ENCODE data around the gene BATF3. TPM values are rescaled to one million over a fixed set of nuclear protein-coding genes. Genes with fewer than 3 reads are reported as not detected.

Gene BATF3
- total RNA-seq, 2 experiments from 2014 or later: 31.3 to 32.6 TPM

DNA sequence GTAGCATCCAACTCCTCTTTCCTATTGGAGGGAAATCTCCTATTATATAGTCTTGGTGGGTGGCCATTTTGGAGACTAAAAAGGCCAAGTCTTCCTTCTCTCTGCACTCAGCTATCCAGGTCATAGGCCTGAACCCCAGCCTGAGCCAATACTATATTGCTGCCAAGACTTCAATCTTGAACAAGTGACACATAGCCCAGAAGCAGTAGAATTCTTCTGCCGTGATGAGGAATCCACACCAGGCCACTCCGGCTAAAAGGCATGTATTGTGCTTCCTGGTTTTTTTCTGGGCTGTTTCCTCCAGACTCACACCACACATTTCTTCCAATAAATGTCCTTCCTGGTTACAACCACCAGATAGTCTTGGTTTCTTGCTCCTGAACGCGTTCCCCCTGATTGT is 48.1 kb downstream of the BATF3 start:
- H3K36me3 Mint-ChIP-seq (ENCODE audit: low read depth): no peaks in the 10 kb centered on the region
- no peak overlapping the region for H3K27ac Mint-ChIP-seq
- no peaks in the 10 kb centered on the region for H3K9me3 Mint-ChIP-seq (ENCODE audit: insufficient read depth)
- H3K27me3 Mint-ChIP-seq (ENCODE audit: low read depth): peaks cover 18% of the 10 kb centered on the region
- ChIA-PET CTCF (interaction anchor here (0.7 to 1.1 kb wide), 2 partner anchors 13 to 196 kb away, joined by 3 to 7 read pairs; no protein-coding TSS in a partner anchor), POLR2A (no interaction called here)
- H3K4me1 Mint-ChIP-seq (ENCODE audit: low read depth): peaks cover under 1% of the 10 kb centered on the region
- no peak for DNase-seq
- no peak overlapping the region for H3K4me3 Mint-ChIP-seq
- no peak for ATAC-seq

GRCh38 chr1:212650228-212650627 is 49.4 kb downstream of the BATF3 start:
- H3K27ac Mint-ChIP-seq: no peak overlapping the region
- no peak overlapping the region for H3K4me3 Mint-ChIP-seq
- DNase-seq (no peak), ATAC-seq (no peak)
- peaks cover 21% of the 10 kb centered on the region for H3K27me3 Mint-ChIP-seq (ENCODE audit: low read depth)
- H3K36me3 Mint-ChIP-seq (ENCODE audit: low read depth): no peaks in the 10 kb centered on the region
- no peaks in the 10 kb centered on the region for H3K9me3 Mint-ChIP-seq (ENCODE audit: insufficient read depth)
- CTCF ChIA-PET: interaction anchor here (1.0 to 1.1 kb wide), 2 partner anchors 15 to 131 kb away, joined by 5 to 7 read pairs; no protein-coding TSS in a partner anchor
- POLR2A ChIA-PET: interaction anchor here (0.7 kb wide), 1 partner anchor 125 kb away, joined by 4 read pairs; no protein-coding TSS in a partner anchor
- no peaks in the 10 kb centered on the region for H3K4me1 Mint-ChIP-seq (ENCODE audit: low read depth)

DNA sequence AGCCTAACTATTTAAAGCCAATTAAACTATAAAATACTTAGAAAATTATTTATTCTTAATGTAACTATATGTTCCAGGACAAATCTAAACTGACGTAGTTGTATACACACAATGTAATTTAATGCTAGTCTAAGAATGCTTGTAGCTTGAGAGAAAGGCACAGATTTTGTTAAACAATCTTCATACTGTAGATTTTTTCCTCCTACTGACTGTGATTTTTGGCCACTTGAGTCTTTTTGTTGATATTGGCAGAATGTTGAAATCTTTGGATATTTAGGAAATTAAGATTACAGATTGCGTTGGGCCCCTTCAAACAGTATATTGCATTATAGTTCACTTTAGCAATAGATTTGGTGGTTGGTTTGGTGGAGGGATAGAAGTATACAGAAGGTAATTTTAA is 50.6 kb downstream of the BATF3 start:
- ChIA-PET CTCF (interaction anchor here (1.5 kb wide), 1 partner anchor 16 kb away, joined by 3 read pairs; no protein-coding TSS in a partner anchor), POLR2A (no interaction called here)
- Mint-ChIP-seq H3K9me3 (ENCODE audit: insufficient read depth) (no peaks in the 10 kb centered on the region), H3K27ac (no peak overlapping the region), H3K36me3 (ENCODE audit: low read depth) (no peaks in the 10 kb centered on the region), H3K4me3 (no peak overlapping the region), H3K4me1 (ENCODE audit: low read depth) (no peaks in the 10 kb centered on the region), H3K27me3 (ENCODE audit: low read depth) (peaks cover 16% of the 10 kb centered on the region)
- ATAC-seq: no peak
- DNase-seq: no peak

- CTCF ChIA-PET: interaction anchor here (1.5 kb wide), 1 partner anchor 17 kb away, joined by 3 read pairs; no protein-coding TSS in a partner anchor
- no peak overlapping the region for H3K4me3 Mint-ChIP-seq
- peaks cover 13% of the 10 kb centered on the region for H3K27me3 Mint-ChIP-seq (ENCODE audit: low read depth)
- H3K36me3 Mint-ChIP-seq (ENCODE audit: low read depth): no peaks in the 10 kb centered on the region
- H3K27ac Mint-ChIP-seq: no peak overlapping the region
- ATAC-seq (no peak), DNase-seq (no peak)
- no peaks in the 10 kb centered on the region for H3K9me3 Mint-ChIP-seq (ENCODE audit: insufficient read depth)
- H3K4me1 Mint-ChIP-seq (ENCODE audit: low read depth): no peaks in the 10 kb centered on the region
- POLR2A ChIA-PET: no interaction called here
Observed at GRCh38 chr1:212648431-212648830, 51.2 kb downstream of the BATF3 start.

GRCh38 chr1:212647004-212647403 is 52.6 kb downstream of the BATF3 start:
- Mint-ChIP-seq H3K4me1 (ENCODE audit: low read depth) (no peaks in the 10 kb centered on the region), H3K9me3 (ENCODE audit: insufficient read depth) (no peaks in the 10 kb centered on the region), H3K4me3 (no peak overlapping the region), H3K36me3 (ENCODE audit: low read depth) (no peaks in the 10 kb centered on the region), H3K27me3 (ENCODE audit: low read depth) (peaks cover 13% of the 10 kb centered on the region), H3K27ac (no peak overlapping the region)
- POLR2A ChIA-PET: no interaction called here
- CTCF ChIA-PET: no interaction called here
- no peak for ATAC-seq
- DNase-seq: no peak

DNA sequence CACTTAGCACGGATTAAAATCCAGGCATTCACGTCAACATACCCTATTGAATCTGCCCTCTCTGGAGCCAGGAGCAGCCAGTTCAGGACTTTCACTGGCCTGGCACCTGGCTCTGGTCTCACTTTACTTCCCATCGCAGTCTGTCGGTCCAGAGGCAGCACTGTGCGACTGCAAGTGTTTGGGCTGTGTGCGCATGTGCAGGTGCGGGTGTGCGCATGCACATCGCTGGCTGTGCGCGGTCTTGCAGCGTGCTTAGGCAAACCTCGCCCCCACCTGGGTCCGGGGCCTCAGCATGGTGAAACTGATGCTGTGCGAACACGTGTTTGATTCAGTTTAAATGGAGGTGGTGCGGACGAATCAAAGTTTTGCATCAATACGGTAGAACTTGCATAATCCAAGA is 53.1 kb downstream of the BATF3 start:
- H3K4me3 Mint-ChIP-seq: no peak overlapping the region
- H3K9me3 Mint-ChIP-seq (ENCODE audit: insufficient read depth): no peaks in the 10 kb centered on the region
- H3K4me1 Mint-ChIP-seq (ENCODE audit: low read depth): no peaks in the 10 kb centered on the region
- H3K27ac Mint-ChIP-seq: no peak overlapping the region
- no peaks in the 10 kb centered on the region for H3K36me3 Mint-ChIP-seq (ENCODE audit: low read depth)
- ChIA-PET CTCF (no interaction called here), POLR2A (no interaction called here)
- no peak for DNase-seq
- peaks cover 13% of the 10 kb centered on the region for H3K27me3 Mint-ChIP-seq (ENCODE audit: low read depth)
- ATAC-seq: no peak

DNA sequence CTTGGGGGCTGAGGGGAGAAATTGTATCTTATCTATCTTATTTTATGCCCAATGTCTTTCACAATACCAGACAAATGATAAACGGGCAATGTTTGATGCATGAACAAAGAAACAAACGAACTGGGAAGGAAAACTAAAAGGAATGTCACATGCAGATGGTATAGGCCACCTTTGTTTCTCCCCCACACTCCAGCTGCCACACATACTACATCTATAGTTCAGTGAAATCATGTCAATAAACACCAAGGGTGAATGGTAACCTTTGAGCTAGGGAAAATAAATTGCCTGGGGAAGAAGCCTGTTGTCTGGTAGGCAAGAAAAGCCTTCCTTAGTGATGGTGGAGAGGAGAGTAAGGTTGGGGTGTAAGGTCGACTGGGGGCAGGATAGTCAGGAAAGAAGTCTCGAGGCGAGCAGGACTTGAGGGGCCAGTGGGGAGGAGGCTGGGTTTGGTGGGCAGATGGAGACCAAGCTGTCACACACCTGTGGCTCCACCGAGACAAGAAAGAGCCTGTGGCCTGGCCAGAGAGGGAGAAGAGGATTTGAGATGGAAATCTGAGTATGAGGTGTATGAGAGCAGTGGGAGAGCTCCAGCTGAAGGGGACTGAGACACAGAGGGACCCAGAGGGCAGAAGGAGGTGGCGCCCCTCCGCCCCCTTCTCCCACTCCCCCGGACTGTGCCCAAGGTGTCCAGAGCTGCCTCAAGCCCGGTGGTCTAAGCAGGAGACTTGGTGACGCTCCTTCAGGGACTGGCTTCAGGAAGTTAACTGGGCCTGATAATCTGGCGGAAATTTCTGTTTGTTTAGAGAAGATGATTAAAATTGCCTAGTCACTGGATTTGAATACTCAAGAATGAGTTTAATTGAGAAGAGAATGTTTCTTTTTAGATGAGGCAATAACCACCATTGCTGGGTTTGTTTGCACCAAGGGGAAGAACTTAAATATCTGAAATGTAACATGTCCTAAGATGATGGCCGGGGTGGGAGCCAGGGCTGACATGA is 53.8 kb downstream of the BATF3 start:
- CTCF ChIA-PET: no interaction called here
- no peak overlapping the region for H3K4me3 Mint-ChIP-seq
- peaks cover 18% of the 10 kb centered on the region for H3K27me3 Mint-ChIP-seq (ENCODE audit: low read depth)
- no peaks in the 10 kb centered on the region for H3K9me3 Mint-ChIP-seq (ENCODE audit: insufficient read depth)
- H3K27ac Mint-ChIP-seq: no peak overlapping the region
- no peaks in the 10 kb centered on the region for H3K4me1 Mint-ChIP-seq (ENCODE audit: low read depth)
- DNase-seq: no peak
- no peak for ATAC-seq
- POLR2A ChIA-PET: no interaction called here
- no peaks in the 10 kb centered on the region for H3K36me3 Mint-ChIP-seq (ENCODE audit: low read depth)

GRCh38 chr1:212644866-212645545 is 54.6 kb downstream of the BATF3 start:
- Mint-ChIP-seq H3K36me3 (ENCODE audit: low read depth) (no peaks in the 10 kb centered on the region), H3K27me3 (ENCODE audit: low read depth) (peaks cover 26% of the 10 kb centered on the region), H3K4me3 (no peak overlapping the region), H3K27ac (peak overlapping the region; percentile 24), H3K4me1 (ENCODE audit: low read depth) (no peaks in the 10 kb centered on the region), H3K9me3 (ENCODE audit: insufficient read depth) (no peaks in the 10 kb centered on the region)
- ATAC-seq (no peak), DNase-seq (no peak)
- ChIA-PET POLR2A (no interaction called here), CTCF (interaction anchor here (1.5 kb wide), 2 partner anchors 167 to 168 kb away, joined by 3 read pairs; no protein-coding TSS in a partner anchor)

DNA sequence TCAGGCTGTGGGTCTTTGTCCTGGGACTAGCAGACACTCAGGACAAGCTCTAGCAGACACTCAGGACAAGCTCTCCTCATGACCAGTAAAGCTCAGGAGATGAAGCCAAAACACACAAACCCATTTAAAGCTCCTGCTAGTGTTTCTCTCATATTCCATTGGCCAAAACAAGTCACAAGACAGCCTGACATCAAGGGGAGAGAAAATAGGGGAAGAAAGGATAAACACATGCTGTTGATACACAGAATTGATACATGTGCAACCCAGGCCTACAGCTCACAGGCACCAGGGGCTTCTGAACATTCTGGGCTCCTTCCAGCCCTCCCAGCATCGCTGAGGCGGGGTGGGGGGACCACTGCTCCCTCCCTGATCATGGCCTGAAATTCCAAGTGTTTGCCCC is 55.8 kb downstream of the BATF3 start:
- H3K4me3 Mint-ChIP-seq: no peak overlapping the region
- H3K4me1 Mint-ChIP-seq (ENCODE audit: low read depth): peaks cover 1% of the 10 kb centered on the region
- H3K9me3 Mint-ChIP-seq (ENCODE audit: insufficient read depth): no peaks in the 10 kb centered on the region
- no peak for ATAC-seq
- H3K27ac Mint-ChIP-seq: no peak overlapping the region
- CTCF ChIA-PET: interaction anchor here (1.1 to 1.9 kb wide), 4 partner anchors 11 to 167 kb away, joined by 3 to 9 read pairs (median 3); no protein-coding TSS in a partner anchor
- H3K36me3 Mint-ChIP-seq (ENCODE audit: low read depth): no peaks in the 10 kb centered on the region
- DNase-seq: no peak
- peaks cover 27% of the 10 kb centered on the region for H3K27me3 Mint-ChIP-seq (ENCODE audit: low read depth)
- POLR2A ChIA-PET: no interaction called here

DNA sequence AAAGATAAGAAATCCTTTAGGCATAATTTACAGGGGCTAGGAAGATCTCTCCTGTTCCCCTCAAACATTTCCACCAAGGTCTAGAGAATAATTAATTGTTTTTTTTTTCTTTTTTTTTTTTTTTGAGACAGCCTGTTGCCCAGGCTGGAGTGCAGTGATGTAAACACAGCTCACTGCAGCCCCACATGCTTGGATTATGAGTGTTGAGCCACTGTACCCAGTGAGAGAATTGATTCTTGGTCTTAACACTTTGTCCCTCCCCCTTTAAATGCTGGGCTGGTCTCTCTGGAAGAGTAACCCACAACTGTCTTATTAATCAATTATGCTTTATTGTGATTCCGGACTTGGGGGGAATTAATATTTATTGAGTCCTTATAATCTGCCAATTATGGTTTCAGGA is 57.7 kb downstream of the BATF3 start:
- Mint-ChIP-seq H3K27me3 (ENCODE audit: low read depth) (peaks cover 23% of the 10 kb centered on the region), H3K27ac (no peak overlapping the region), H3K4me3 (no peak overlapping the region), H3K36me3 (ENCODE audit: low read depth) (no peaks in the 10 kb centered on the region), H3K9me3 (ENCODE audit: insufficient read depth) (no peaks in the 10 kb centered on the region), H3K4me1 (ENCODE audit: low read depth) (peaks cover 20% of the 10 kb centered on the region)
- ATAC-seq: no peak
- POLR2A ChIA-PET: no interaction called here
- CTCF ChIA-PET: interaction anchor here (1.9 to 3.8 kb wide), 2 partner anchors 23 kb away, joined by 9 to 13 read pairs; no protein-coding TSS in a partner anchor
- DNase-seq: no peak

DNA sequence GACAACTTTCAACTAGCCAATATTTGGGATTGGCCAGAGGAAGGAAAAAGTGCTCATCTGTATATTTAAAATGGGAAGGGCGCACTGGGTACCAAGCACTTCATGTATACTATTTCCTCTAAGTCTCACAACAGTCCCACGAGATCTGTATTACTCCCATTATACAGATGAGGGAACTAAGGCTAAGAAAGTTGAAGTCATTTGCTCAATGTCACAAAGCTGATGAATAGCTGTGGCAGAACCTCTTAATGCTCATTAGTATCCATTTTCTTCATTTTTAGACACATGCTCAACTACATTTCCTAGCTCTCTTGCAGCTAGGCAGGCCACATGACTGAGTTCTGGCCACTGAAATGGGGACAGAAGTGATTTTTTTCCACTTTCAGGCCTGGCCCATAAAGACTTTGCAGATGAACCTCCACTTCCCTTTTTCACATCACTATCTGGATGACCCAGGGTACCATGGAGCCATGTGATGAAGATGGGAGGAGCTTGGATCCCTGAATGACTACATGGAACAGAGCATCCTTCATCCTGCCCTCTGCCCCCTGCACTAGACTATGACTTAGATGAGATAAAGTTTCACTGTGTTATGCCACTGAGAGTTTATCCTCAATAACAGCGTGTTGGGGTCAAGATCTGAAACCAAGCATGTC is 59.3 kb downstream of the BATF3 start:
- no peak for DNase-seq
- no peak overlapping the region for H3K27ac Mint-ChIP-seq
- H3K9me3 Mint-ChIP-seq (ENCODE audit: insufficient read depth): no peaks in the 10 kb centered on the region
- H3K4me3 Mint-ChIP-seq: no peak overlapping the region
- ATAC-seq: no peak
- POLR2A ChIA-PET: interaction anchor here (1.1 kb wide), 1 partner anchor 151 kb away, joined by 3 read pairs; the partner anchor contains the start of gene NSL1
- CTCF ChIA-PET: interaction anchor here (0.7 to 3.8 kb wide), 3 partner anchors 25 to 163 kb away, joined by 3 to 13 read pairs (median 4); no protein-coding TSS in a partner anchor
- peaks cover 37% of the 10 kb centered on the region for H3K4me1 Mint-ChIP-seq (ENCODE audit: low read depth)
- no peaks in the 10 kb centered on the region for H3K36me3 Mint-ChIP-seq (ENCODE audit: low read depth)
- H3K27me3 Mint-ChIP-seq (ENCODE audit: low read depth): peaks cover 21% of the 10 kb centered on the region
